ENCODE data around the gene PUDP. TPM values are rescaled to one million over a fixed set of nuclear protein-coding genes. Genes with fewer than 3 reads are reported as not detected.

The PUDP gene
- total RNA-seq, 1 donor from 2014 or later, result 8.9 TPM

DNA sequence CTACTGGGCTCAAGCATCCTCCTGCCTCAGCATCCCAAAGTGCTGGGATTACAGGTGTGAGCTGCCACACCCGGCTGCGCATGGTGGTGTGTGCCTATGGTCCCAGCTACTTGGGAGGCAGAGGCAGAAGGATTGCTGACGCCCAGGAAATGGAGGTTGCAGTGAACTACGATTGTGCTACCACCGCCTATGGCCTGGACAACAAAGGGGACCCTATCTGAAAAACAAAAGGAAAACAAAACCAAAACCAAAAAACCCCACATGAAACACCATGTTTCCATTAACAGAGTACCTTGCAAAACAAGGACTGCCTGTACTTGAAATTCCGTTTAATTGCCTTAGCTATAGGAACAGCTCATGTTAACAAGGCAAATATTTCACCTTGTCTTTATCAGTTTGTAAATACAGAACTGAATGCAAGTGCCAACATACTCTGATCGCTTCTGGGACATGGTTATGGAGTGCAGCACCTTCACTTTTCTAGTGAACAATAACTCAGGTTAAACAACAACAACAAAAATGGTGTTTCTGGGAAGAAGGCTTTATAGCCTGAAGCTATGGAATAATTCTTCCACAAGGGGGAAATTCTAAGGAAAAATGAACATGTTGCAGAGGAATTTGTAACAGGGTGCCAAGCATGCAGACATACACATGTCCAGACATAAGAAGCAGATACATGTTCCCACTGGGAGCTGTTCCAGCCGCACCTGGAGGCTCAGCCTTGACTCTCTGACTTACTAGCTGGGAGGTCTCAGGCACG, 73.6 kb downstream of the PUDP start:
- peak; percentile 13 for DNase-seq (ENCODE audit: low spot score)

DNA sequence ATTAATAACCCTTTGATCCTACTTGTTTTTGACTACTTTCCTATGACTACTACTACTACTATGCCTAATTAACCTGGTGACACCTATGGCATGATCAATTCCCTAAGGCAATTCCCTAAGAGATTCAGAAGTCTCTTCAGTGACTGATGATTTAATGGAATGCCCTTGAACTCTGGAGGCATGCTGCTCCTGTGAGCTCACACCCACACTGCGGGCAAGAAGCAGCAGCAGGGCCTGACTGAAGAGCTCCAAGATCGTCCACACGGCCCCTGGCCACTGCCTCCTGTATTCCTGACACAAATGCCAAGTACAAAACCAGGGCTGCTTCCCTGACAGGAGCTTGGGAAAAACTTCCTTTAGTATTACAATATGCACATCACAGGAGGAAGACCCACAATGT, 74.6 kb downstream of the PUDP start:
- DNase-seq (ENCODE audit: low spot score), result no peak

DNA sequence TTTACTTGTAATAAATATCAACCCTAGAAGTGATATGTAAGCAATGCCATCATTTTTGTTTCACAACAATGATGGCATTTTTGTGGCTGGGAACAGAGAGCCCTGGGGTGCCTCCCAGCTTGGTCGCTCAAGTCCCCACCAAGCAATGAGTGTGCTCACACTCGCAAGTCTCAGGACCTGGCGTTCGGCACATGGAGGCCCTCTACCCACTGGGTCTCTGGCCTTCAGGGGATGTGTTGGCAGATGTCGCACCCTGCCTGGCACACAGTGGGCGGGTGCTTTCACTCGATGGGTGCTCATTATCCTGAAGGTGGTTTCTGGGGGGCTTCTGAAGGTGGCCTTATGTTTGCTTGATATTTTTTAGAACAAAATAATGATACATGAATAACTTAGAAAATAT, 75.1 kb downstream of the PUDP start:
- DNase-seq (ENCODE audit: low spot score), result no peak

DNA sequence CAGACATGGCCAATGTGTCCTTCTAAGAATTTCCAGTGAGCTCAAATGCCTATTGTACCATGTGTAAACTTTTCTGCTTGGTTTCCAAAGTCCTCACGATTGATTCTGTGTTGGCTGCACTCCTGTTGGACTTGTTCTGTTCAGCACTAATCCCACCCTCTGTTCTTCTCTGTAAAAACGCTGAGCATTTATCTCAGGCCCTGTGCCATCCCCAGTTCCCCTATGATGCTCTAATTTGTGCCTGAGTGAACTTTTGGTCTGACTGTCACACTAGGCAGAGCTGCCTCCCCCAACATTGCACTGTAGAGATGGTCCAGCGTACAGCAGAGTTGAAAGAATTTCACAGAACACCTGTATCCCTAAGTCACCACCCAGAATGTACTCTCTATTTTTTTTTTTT, 76.6 kb downstream of the PUDP start:
- DNase-seq (ENCODE audit: low spot score), result no peak

DNA sequence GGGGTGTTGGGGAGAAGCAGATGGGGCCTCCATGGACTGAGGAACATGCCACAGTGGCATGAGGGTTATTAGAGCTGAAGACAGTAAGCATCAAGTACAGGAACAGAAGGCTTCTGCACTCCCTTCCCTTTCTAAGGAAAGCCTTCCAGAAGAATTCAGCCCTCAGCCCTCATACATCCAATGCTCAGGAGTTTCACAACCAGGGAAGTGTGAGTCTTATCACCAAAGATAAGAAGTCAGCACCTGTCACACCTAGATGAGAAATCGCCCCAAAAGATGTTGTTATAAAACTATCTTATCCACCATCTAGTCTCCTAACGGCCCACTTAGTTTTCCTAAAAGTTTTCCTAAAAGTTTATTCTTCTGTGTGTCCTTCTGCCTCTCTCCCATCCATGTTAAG, 78.4 kb downstream of the PUDP start:
- DNase-seq (ENCODE audit: low spot score), result no peak

DNA sequence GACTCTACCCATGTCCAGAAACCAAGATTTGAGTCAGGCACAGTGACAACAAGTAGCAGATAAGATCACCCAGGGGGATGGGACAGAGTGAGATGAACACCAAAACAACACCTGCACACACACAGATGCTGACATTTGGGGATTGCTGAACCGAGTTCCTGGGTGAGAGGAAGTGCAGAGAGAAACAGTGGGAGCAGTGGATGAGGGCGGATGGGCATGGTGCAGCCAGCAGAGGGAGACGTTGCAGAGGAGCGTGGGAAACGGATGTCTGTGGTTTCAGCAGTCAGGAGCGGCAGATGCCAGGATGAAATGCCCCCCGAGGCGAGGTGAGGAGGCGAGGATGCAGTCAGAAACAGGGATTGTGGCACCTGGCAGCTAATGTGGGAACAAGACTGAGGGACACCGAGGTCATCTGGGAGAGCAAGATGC, 79.0 kb downstream of the PUDP start:
- no peak for DNase-seq (ENCODE audit: low spot score)

DNA sequence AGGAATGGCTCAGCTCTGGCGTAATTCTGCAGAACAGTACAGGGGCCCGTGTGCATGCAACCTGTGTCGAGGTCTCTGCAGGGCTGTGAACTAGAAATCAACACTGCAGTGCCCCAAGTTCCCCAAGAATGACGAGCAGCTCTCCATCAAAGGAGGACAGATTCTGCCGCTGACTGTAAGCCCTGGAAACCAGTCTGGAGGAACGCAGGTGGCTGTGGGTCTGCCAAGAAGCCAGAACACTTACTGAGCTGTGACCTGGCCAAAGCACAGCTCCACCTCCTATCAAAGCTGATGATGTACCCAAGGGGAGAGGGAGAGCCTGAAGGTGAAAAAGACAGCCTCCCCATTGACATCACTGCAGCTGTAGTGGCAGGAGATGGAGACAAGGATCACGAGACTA, 80.7 kb downstream of the PUDP start:
- no peak for DNase-seq (ENCODE audit: low spot score)

DNA sequence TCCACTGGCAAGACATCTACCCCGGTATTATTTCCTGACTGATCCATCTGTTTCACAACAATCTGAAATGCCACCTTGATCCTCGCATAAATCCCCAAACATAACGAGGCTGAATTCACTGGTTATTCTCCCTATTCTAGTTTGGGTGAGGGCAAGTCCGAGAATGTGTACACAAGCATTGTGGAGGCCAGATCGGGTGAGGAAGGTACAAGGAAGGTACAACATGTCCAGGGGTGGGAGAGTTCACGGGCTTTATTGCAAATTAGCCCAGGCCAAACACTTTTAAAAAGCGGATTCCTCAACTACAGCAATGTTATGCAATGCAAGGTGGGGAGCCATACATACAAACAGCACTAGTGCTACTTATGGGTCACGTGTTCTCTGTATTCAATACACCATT, 82.5 kb downstream of the PUDP start:
- DNase-seq (ENCODE audit: low spot score), result no peak

DNA sequence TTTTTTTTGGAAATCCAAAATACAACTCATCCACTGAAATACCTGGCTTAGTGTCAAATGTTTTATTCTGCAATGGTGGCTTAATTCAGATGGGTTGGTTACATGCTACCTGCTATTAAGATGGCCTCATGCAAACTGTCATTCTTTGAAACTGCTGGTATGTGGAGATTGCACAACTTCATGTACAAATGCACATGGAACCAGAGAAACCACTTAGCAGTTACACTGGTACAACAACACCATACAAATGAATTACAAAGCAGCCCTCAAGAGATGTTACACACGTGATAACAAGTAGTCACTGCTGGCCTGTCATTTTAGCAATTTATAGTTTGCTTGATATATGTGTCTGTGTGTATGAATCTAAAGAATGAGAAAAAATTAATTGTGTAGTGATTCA, 85.0 kb downstream of the PUDP start:
- no peak for DNase-seq (ENCODE audit: low spot score)

DNA sequence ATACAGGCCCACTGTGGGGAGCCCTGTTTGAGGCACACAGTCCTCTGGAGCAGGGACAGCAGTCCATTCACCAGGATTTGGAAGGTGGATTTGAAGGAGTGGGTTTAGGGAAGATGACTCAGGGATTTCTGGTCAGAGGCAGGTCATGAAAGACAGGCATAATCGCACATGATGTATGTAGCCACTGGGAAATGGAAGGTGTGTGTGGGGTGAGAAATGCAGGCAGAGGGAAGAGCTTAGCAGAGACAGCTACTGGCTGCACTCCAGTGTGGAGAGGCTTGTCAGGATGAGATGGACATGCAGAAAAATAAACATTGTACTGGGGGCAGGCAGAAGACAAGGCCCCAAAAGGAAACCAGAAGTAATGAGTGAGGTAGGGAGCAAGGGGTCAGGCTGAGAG, 85.7 kb downstream of the PUDP start:
- no peak for DNase-seq (ENCODE audit: low spot score)

DNA sequence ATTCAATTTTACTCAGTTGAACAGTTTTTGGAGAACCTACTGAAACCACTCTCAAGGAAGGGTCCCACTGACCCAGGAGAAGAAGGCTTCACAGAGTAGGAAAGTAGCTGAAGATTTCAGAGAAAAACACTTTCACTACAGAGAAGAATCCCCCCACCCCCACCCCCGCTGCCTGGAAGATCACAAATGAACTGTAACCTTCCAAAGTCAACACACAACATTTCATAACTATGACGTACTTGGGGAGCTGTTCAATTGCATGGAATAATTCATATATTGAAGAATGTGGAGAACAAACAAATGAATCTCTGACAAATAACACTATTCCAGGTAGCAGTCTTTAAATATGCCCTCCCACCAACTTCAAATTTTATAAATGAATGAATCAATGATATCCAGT, 86.5 kb downstream of the PUDP start:
- no peak for DNase-seq (ENCODE audit: low spot score)

DNA sequence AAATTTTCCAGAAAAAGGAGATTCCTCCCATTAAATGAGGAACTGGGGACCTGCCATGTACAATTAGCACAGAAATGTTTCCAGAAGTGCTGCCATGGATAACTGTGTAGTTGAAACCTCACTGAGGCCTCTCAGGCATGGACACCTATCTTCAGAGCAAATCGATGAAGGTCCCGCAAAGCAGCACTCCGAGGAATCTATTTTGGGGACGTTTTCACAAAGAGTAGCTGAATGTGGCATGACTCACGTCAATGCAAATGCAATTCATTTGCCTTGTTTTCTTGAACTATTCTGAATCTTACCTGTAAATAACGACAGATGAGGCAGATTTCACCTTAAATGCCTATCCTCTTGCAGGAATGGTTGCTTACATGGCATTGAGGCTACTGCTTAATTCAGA, 87.5 kb downstream of the PUDP start:
- no peak for DNase-seq (ENCODE audit: low spot score)

DNA sequence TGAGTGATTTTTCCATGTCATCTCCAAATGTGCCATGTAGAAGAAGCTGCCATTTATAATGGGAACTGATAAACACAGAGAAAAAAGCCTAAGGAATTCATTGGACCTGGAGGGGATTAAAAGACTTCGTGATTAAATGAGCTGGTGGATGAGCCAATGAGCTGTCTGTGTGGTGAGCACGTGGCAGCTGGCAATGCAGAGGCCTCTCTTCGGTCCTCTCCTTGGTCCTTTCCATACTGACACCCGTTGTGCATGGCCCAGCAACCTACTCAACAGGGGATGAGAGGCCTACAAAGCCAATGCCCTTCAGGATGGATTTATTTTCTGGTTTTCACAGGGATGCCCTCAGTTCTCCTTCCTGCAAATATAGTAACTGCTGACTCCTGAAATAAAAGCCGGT, 88.1 kb downstream of the PUDP start:
- no peak for DNase-seq (ENCODE audit: low spot score)

DNA sequence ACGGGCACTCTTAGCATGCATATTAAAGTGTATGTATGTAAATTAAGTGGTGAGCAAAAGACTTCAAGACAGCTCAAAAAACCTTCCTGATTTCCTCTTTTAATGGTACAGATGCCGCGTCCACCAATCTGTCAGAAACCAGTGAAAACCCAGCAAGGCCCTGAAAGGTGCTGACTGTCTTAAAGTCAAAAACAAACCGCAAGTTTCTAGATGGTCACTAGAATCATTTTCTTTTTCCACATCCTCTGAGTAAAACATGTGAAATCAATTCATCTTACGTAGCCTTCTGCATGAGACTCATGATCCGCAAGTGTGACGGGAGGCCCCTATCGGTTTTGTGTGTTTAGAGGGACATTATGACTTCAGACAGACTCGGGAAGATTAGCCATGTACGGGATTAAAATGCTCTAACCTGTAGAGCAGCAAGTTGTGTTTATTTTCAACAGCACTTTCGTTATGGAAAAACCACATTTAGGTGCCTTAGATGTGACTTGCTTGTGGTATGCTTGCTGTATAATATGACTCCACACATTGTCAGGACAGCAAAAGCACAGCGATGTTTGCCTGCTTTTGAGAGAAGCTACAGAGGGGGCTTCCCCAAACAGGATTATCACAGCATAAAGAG, 88.6 kb downstream of the PUDP start:
- no peak for DNase-seq (ENCODE audit: low spot score)

DNA sequence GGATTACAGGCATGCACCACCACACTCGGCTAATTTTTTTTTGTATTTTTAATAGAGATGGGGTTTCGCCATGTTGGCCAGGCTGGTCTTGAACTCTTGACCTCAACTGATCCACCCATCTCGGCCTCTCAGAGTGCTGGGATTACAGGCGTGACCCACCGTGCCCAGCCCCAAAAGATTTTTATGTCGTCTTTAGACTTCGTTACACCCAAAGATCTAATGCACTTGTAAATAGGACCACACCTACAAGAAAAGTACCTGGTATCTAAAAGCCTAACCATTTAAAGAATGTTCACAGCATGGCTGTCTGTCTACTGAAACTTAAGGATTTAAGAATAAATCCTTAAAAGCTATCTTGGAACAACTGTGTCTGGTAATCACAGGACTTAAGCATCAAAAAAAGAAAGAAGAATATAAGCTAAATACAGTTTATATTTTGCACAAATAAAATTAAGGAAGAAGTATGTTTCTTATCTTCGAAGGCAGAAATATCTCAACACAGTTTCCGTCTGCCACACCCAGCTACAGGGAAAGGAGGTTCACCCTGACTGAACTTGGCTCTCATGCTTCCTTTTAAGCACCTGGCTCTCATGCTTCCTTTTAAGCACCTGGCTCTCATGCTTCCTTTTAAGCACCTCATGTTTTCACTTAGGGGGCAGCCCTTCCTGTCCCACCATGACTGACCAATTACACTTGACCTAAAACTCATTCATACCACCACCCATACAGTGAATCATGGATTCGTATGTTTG, 92.4 kb downstream of the PUDP start:
- peak; percentile 17 for DNase-seq (ENCODE audit: low spot score)

DNA sequence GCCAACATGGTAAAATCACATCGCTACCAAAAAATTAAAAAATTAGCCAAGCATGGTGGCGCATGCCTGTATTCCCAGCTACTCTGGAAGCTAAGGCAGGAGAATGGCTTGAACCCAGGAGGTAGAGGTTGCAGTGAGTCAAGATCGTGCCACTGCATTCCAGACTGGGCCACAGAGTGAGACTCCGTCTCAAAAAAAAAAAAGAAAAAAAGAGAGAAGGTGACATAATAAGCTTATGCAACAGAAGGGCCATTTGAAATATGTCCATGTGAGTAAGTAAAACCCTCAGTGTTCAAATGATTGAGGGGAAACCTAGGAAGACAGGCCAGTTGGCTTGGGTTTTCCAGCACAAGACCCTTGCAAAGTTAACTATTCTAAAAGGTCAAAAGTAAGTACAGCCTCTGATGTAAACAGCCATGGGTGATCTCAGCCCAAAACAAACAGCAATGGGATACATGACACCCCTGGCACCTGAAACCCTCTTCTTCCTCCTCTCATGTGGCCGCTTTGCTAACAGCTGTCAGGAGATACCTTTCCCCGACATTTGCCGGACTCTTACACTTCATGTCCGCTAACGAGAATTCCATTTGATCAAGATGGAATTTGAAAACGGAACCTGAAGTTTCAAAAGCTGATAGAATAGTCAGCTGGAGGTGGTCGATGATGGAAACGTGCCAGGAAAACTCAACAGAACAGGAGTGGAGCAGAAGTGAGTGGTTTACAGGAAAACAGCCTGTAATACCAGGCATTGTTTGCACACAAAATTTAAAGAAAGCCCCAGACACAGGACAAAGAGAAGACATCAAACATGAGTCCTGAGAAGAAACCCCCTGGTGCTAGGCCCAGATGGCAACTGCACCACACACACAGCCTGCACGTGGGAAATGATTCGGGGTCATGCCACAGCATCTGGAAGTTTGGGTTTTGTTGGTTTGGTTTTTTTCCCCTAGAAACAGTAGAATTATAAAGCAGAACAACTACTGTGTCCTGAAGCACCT, 93.4 kb downstream of the PUDP start:
- no peak for DNase-seq (ENCODE audit: low spot score)

DNA sequence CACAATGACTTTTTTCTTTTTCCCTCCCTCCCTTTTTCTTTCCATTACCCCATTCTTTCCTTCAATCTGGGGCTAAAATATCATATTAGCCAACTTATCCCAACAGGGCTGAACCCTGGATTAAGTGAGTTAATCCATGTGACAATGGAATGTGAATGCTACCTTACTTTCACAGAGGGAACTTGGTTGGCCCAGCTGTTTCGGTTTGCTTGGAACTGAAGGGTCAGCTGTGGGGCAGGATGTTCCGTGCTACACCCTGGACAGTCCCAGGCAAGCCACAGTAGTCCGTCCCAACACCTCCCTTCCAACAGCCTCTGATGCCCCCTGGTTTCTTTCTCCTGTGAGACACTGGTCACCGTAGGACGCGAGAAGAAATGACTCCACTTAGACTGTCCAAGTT, 95.4 kb downstream of the PUDP start:
- DNase-seq (ENCODE audit: low spot score), result no peak

DNA sequence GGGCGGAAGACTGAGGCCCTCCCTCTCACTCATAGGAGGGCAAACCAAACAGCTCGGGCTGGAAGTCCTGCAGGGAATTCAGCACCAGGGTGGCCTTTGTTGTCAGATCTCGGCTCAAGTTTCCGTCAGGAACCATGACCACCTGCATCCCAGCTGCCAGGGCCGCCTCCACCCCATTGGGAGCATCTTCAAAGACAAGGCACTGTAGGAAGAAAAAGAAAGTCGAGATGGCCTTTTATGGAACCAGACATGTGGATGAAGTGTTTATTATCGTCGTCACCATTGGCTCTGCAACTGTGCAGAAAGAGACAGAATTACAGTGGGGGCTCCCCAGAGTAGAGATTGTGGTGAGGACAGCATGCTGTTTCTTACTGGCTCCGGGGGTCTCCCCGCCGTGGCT, 97.7 kb downstream of the PUDP start:
- DNase-seq (ENCODE audit: low spot score), result no peak

DNA sequence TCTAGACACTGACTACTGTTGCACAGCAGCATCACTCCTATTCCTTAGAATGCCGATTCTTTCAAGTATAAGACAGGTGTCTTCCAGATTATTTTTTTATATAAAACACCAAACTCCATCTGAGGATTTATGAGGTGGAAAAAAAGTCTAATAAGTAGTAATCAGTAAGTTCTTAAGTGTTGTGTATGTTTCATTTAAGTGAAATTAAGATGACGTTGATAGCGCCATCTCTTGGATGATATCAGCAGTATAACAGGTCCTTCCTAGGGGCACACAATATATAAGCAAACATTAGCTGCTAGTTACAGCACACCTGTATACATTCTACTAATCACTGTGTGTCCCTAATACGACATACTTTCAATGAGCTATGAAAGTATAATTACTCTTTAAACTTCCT, 100.0 kb downstream of the PUDP start:
- DNase-seq (ENCODE audit: low spot score), result no peak

DNA sequence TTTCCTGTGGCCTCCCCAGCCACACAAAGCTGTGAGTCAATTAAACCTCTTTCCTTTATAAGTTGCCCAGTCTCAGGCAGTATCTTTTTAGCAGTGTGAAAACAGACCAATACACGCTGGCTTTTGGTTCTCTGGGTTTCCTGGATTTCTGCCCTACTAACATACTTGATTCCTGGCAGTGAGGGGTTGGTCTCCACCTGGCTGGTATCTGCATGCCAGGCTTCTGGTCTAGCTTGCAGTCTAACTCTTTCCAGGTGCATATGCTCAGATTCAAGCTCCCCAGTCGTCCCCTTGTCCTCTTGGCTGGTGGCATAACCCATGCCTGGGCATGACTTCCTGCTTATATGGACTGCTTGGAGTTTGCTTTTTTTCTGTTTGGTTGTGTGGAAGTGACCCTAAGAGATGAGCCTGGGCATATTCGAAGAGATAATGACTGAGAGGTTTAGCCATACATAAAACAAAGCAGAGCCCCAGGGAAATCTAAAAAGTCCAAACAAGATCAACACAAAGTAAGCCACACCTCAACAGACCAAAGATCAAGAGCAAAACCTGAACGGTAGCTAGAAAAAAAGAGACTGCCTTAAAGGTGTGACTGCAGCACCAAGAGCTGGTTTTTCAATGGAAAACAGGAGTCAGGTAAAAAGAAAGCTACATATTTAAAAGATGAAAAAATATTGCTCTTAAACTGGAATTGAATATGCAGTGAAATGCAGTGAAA, 102.6 kb downstream of the PUDP start:
- no peak for DNase-seq (ENCODE audit: low spot score)
